Measurements from ENCODE around the gene FOXL1.
A peak's percentile ranks its signal among the peaks of the same experiment; 100 is the strongest.

Gene FOXL1

GRCh38 chr16:86549076-86549892 lies 29.1 kb upstream of the FOXL1 start:
- no peak for DNase-seq

- no peak for DNase-seq
Observed at GRCh38 chr16:86549893-86550190, 28.5 kb upstream of the FOXL1 start.

- DNase-seq, result no peak
Observed at GRCh38 chr16:86550281-86550680, 28.1 kb upstream of the FOXL1 start.

- DNase-seq, result no peak
Observed at GRCh38 chr16:86553356-86553755, 25.0 kb upstream of the FOXL1 start.

GRCh38 chr16:86554599-86554916 lies 23.8 kb upstream of the FOXL1 start:
- no peak for DNase-seq

- DNase-seq, result peak; percentile 94
Observed at GRCh38 chr16:86554917-86555703, 23.2 kb upstream of the FOXL1 start, which contains the start of gene MTHFSD. MTHFSD (minus strand) TSS chr16:86555235; CDS start chr16:86555184, 51 bp downstream.

- DNase-seq, result no peak
Observed at GRCh38 chr16:86555704-86556075, 22.7 kb upstream of the FOXL1 start.

GRCh38 chr16:86556576-86556975 lies 21.8 kb upstream of the FOXL1 start:
- DNase-seq, result no peak

GRCh38 chr16:86557587-86557986 lies 20.8 kb upstream of the FOXL1 start:
- no peak for DNase-seq

GRCh38 chr16:86558355-86559193 lies 19.8 kb upstream of the FOXL1 start:
- DNase-seq, result no peak

- no peak for DNase-seq
Observed at GRCh38 chr16:86559802-86560305, 18.5 kb upstream of the FOXL1 start.

- no peak for DNase-seq
Observed at GRCh38 chr16:86562356-86562755, 16.0 kb upstream of the FOXL1 start.

GRCh38 chr16:86563469-86564345 lies 14.6 kb upstream of the FOXL1 start:
- DNase-seq, result peak; percentile 94

GRCh38 chr16:86565181-86565631 lies 13.1 kb upstream of the FOXL1 start:
- DNase-seq, result no peak

GRCh38 chr16:86565644-86566511 lies 12.5 kb upstream of the FOXL1 start:
- no peak for DNase-seq

- DNase-seq, result peak; percentile 87
Observed at GRCh38 chr16:86566601-86566965, 11.8 kb upstream of the FOXL1 start, which contains the start of gene FOXC2. FOXC2 (plus strand) TSS chr16:86566829; CDS start chr16:86567336, 507 bp downstream.

- DNase-seq, result no peak
Observed at GRCh38 chr16:86566966-86567700, 11.2 kb upstream of the FOXL1 start.

GRCh38 chr16:86567701-86568581 lies 10.4 kb upstream of the FOXL1 start:
- DNase-seq, result no peak
